Tracheal epithelial cell (primary cell): Measurements from ENCODE around the gene GABRA5. TPM values are rescaled to one million over a fixed set of nuclear protein-coding genes. Genes with fewer than 3 reads are reported as not detected.

Source experiments
- total RNA-seq: library from RNA; depleted of rRNA; stranded (reverse); fragments of >200 nt; gene quantifications from 2 replicates; pipeline ENCODE4 v1.2.1, GENCODE V29; 2014

GABRA5 gene
- not detected in 2 replicates for total RNA-seq

DNA sequence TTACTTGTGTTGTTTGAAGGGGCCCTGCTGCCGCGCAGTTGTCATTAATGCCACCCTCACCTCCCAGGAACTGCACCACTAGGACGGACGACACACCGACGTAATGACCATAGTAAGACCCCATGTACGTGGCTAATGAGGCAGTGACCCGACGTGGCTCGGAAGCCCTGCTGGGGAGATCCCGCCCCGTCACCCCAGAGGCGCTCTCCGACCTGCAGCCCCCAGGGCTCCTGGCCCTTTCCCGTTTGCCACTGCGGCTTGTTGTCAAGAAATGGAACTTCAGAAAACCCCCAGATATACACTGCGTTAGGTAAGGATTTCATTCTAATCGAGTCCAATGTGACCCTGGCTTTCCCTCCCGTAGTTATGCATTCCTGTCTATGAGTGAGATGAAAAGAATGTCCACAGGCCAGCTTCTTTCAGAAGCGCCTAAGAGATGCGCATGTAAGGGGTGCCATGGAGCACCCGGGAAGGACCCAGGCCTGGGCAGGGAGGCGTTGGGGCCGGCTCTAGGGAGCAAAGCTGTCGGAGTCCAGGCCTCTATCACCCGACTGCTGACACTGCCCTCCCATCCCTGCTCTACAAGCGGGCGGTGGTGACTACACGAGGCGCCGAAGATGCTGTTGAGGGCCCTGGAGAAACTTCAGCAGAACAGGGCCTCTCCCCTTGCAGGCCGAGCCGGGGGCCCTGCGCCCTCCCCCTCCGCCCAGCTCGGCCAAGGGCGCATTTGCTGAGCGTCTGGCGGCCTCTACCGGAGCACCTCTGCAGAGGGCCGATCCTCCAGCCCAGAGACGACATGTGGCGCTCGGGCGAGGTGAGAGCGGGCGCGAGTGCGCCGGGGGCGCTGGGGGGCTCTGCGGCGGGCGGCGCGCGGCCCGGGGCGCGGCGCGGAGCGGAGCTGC lies at the start of gene GABRA5:
GABRA5 (plus strand) TSS at position 765 of the 902 bp plus-strand sequence. CDS start 2,187 bp downstream, outside the sequence.

DNA sequence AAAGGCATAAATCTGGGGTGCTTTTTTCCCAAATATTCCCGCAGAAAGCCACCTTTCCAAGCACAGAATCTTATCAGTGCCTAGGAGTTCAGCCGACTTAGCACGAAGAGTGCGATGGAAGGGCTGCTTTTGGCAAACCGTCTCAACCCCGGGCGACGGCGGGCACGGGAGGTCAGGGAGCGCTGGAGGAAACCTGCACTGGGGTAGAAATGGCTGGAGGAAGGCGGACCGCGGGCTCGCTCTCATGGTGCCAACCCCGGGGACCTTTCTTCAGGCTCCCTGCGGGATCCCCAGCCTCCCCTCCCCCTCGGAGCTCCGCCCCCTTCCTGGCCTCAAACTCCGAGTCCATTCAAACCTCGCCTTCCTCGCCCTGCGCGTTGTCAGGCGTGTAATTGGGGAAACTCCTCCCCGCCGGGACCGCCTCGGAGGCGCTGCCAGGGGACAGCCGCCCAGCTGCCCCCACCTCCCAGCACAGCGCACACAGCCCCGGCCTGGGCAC lies 103.9 kb downstream of the GABRA5 start, which contains the start of gene GABRG3:
GABRG3 (plus strand) TSS at position 470 of the 499 bp plus-strand sequence.

Other genes with a start within 250 kb of the GABRA5 start
- 0.48 and 2.6 TPM in 2 replicates for gene GABRB3, start 94.0 kb upstream of the GABRA5 start, total RNA-seq
- not detected in 2 replicates for gene GABRG3, start 104.1 kb downstream of the GABRA5 start, total RNA-seq